ENCODE data around the gene SNRNP40. TPM values are rescaled to one million over a fixed set of nuclear protein-coding genes. Genes with fewer than 3 reads are reported as not detected.

The SNRNP40 gene
- total RNA-seq, 1 experiment from 2014 or later, result 103 TPM

DNA sequence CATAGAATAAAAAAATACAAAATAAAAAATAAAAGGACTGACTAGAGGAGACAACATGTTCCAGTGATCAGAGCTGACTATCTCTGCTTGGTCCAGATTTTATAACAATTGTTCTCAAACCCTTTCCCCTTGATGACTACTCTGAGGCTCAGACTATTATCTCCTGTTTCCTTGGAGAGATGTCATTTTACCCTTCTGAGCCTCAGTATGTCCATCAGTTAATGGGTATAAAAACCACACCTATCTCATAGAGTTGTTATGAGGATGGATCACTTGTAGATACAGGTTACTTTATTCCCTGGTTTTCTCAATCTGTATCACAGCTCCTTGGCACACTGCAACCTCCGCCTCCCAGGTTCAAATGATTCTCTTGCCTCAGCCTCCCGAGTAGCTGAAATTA lies 63.9 kb downstream of the SNRNP40 start:
- Mint-ChIP-seq H3K9me3 (no peaks in the 10 kb centered on the region), H3K27me3 (ENCODE audit: low read depth) (no peaks in the 10 kb centered on the region), H3K27ac (no peak overlapping the region; the same call in 1 of the 2 replicates), H3K4me3 (no peak overlapping the region), H3K36me3 (no peaks in the 10 kb centered on the region), H3K4me1 (peaks cover 11% of the 10 kb centered on the region)
- TF ChIP-seq CDX4 (CRISPR knock-in tag; IDR thresholded peaks at IDR 0.05; ENCODE audit: borderline replicate concordance) (no peak), CREM (CRISPR knock-in tag; IDR thresholded peaks at IDR 0.05) (no peak), OVOL2 (CRISPR knock-in tag; IDR thresholded peaks at IDR 0.05; ENCODE audit: borderline replicate concordance) (no peak), ZNF121 (CRISPR knock-in tag; IDR thresholded peaks at IDR 0.05) (no peak), EMX1 (CRISPR knock-in tag; IDR thresholded peaks at IDR 0.05) (no peak)
- TF ChIP-seq, protein P1, sequence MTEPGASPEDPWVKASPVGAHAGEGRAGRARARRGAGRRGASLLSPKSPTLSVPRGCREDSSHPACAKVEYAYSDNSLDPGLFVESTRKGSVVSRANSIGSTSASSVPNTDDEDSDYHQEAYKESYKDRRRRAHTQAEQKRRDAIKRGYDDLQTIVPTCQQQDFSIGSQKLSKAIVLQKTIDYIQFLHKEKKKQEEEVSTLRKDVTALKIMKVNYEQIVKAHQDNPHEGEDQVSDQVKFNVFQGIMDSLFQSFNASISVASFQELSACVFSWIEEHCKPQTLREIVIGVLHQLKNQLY (CRISPR knock-in tag; IDR thresholded peaks at IDR 0.05), result no peak
- ChIA-PET POLR2A (no interaction called here), CTCF (interaction anchor here (0.5 to 0.8 kb wide), 2 partner anchors 152 to 189 kb away, joined by 3 read pairs; no protein-coding TSS in a partner anchor)
- DNase-seq (ENCODE audit: low spot score) (no peak), ATAC-seq (no peak)

DNA sequence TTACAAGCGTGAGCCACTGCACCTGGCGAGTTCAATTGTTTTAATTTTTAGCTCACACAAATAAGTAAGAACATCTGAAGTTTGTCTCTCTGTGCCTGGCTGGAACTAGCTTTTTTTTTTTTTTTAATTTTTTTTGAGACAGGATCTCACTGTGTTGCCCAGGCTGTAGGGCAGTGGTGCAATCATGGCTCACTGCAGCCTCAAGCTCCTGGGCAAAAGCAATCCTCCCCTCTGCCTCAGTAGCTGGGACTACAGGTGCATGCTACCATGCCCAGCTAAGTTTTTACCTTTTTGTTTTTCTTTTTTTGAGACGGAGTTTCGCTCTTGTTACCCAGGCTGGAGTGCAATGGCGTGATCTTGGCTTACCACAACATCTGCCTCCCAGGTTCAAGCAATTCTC lies 64.8 kb downstream of the SNRNP40 start:
- DNase-seq (ENCODE audit: low spot score), result no peak
- H3K27ac Mint-ChIP-seq, result no peak overlapping the region
- TF ChIP-seq ZNF281 (CRISPR knock-in tag; IDR thresholded peaks at IDR 0.05) (no peak), ZNF138 (CRISPR knock-in tag; conservative IDR thresholded peaks at IDR 0.05) (no peak), E2F5 (CRISPR knock-in tag; IDR thresholded peaks at IDR 0.05) (no peak), FOXJ3 (CRISPR knock-in tag; IDR thresholded peaks at IDR 0.05; ENCODE audit: borderline replicate concordance) (no peak), SP1 (CRISPR knock-in tag; conservative IDR thresholded peaks at IDR 0.05) (no peak), ZNF423 (CRISPR knock-in tag; IDR thresholded peaks at IDR 0.05) (no peak)
- TF ChIP-seq, protein P2, sequence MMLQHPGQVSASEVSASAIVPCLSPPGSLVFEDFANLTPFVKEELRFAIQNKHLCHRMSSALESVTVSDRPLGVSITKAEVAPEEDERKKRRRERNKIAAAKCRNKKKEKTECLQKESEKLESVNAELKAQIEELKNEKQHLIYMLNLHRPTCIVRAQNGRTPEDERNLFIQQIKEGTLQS (CRISPR knock-in tag; conservative IDR thresholded peaks at IDR 0.05), result no peak
- TF ChIP-seq, protein P3, sequence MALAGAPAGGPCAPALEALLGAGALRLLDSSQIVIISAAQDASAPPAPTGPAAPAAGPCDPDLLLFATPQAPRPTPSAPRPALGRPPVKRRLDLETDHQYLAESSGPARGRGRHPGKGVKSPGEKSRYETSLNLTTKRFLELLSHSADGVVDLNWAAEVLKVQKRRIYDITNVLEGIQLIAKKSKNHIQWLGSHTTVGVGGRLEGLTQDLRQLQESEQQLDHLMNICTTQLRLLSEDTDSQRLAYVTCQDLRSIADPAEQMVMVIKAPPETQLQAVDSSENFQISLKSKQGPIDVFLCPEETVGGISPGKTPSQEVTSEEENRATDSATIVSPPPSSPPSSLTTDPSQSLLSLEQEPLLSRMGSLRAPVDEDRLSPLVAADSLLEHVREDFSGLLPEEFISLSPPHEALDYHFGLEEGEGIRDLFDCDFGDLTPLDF (CRISPR knock-in tag; IDR thresholded peaks at IDR 0.05), result no peak
- ChIA-PET POLR2A (no interaction called here), CTCF (interaction anchor here (0.6 to 0.8 kb wide), 3 partner anchors 16 to 190 kb away, joined by 3 to 4 read pairs (median 3); no protein-coding TSS in a partner anchor)
- H3K36me3 Mint-ChIP-seq, result no peaks in the 10 kb centered on the region
- H3K4me1 Mint-ChIP-seq, result peaks cover 11% of the 10 kb centered on the region
- H3K4me3 Mint-ChIP-seq, result no peak overlapping the region
- no peaks in the 10 kb centered on the region for H3K27me3 Mint-ChIP-seq (ENCODE audit: low read depth)
- no peak for ATAC-seq
- H3K9me3 Mint-ChIP-seq, result no peaks in the 10 kb centered on the region

DNA sequence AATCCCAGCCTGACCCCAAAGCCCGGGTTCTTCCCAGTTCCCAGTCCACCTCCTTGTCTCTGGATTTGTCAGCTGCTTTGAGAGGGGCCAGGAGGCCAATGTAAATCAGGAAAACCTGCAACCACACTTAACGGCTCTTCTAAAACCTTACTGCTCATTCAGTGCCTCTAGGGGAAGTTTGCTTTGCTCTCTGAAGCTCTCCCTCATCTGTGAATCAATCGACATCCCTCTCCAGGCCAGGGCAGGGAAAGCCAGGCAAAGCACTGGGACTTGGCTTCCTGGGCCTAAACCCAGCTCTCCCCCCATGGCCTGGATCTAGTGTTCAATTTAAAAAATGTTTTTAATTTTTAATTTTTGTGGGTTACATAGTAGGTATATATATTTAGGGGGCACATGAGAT lies 66.2 kb downstream of the SNRNP40 start:
- Mint-ChIP-seq H3K36me3 (no peaks in the 10 kb centered on the region), H3K27ac (no peak overlapping the region), H3K4me1 (peaks cover 11% of the 10 kb centered on the region), H3K4me3 (no peak overlapping the region), H3K9me3 (no peaks in the 10 kb centered on the region), H3K27me3 (ENCODE audit: low read depth) (no peaks in the 10 kb centered on the region)
- ChIA-PET POLR2A (interaction anchor here (0.6 kb wide), 1 partner anchor 10 kb away, joined by 4 read pairs; no protein-coding TSS in a partner anchor), CTCF (interaction anchor here (0.6 to 2.0 kb wide), 5 partner anchors 32 to 191 kb away, joined by 3 to 9 read pairs (median 3); no protein-coding TSS in a partner anchor)
- no peak for DNase-seq (ENCODE audit: low spot score)
- peak; percentile 57 for ATAC-seq
- TF ChIP-seq, protein P4, sequence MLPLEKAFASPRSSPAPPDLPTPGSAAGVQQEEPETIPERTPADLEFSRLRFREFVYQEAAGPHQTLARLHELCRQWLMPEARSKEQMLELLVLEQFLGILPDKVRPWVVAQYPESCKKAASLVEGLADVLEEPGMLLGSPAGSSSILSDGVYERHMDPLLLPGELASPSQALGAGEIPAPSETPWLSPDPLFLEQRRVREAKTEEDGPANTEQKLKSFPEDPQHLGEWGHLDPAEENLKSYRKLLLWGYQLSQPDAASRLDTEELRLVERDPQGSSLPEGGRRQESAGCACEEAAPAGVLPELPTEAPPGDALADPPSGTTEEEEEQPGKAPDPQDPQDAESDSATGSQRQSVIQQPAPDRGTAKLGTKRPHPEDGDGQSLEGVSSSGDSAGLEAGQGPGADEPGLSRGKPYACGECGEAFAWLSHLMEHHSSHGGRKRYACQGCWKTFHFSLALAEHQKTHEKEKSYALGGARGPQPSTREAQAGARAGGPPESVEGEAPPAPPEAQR (CRISPR knock-in tag; IDR thresholded peaks at IDR 0.05), result no peak
- TF ChIP-seq GRHL2 (CRISPR knock-in tag; IDR thresholded peaks at IDR 0.05; ENCODE audit: insufficient replicate concordance, severe bottlenecking) (no peak), ETV6 (CRISPR knock-in tag; IDR thresholded peaks at IDR 0.05) (no peak), NFATC4 (CRISPR knock-in tag; IDR thresholded peaks at IDR 0.05) (no peak), ATF6 (CRISPR knock-in tag; IDR thresholded peaks at IDR 0.05) (no peak), ZNF317 (CRISPR knock-in tag; IDR thresholded peaks at IDR 0.05; ENCODE audit: borderline replicate concordance, low read depth) (no peak), ZNF121 (CRISPR knock-in tag; IDR thresholded peaks at IDR 0.05) (no peak), SP1 (CRISPR knock-in tag; conservative IDR thresholded peaks at IDR 0.05) (no peak)
- TF ChIP-seq, protein P5, sequence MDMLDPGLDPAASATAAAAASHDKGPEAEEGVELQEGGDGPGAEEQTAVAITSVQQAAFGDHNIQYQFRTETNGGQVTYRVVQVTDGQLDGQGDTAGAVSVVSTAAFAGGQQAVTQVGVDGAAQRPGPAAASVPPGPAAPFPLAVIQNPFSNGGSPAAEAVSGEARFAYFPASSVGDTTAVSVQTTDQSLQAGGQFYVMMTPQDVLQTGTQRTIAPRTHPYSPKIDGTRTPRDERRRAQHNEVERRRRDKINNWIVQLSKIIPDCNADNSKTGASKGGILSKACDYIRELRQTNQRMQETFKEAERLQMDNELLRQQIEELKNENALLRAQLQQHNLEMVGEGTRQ (CRISPR knock-in tag; IDR thresholded peaks at IDR 0.05), result no peak

Data from WTC11 (cell line).